ENCODE results near the gene MTMR3. TPM values are rescaled to one million over a fixed set of nuclear protein-coding genes. Genes with fewer than 3 reads are reported as not detected.

The MTMR3 gene
- total and polyA plus RNA-seq, 2 of the 8 experiments (the other 6 are each of a cell fraction or from before 2014, with no cell fraction given) = 16.9 to 18.5 TPM

GRCh38 chr22:29877620-29878019, 5.4 kb upstream of the MTMR3 start:
- Histone ChIP-seq H3K4me1 (replicated peaks in 1 of 4; ENCODE audit: control insufficient read depth in 3 of 4, insufficient read depth in 4 of 4, low read length in 3 of 4) (no peaks in the 10 kb centered on the region), H3K27ac (ENCODE audit: low read depth, low read length) (no peak overlapping the region), H4K5ac (ENCODE audit: insufficient read length, low read depth, low read length) (no peak overlapping the region), H3K14ac (ENCODE audit: insufficient read length) (no peak overlapping the region), H2BK20ac (ENCODE audit: low read length) (no peak overlapping the region), H2BK15ac (ENCODE audit: low read length) (no peak overlapping the region), H2BK12ac (ENCODE audit: low read depth, low read length) (no peak overlapping the region), H3K4me2 (ENCODE audit: insufficient read depth in 1 of 2, low read depth in 2 of 2, low read length in 2 of 2) (no peak overlapping the region), H3K79me1 (ENCODE audit: low read depth, low read length) (no peaks in the 10 kb centered on the region), H3K27me3 (replicated peaks in 1 of 4; ENCODE audit: control insufficient read depth in 3 of 4, extremely low read depth in 1 of 4, insufficient read depth in 3 of 4, low read length in 3 of 4) (no peaks in the 10 kb centered on the region), H3K4ac (replicated peaks; ENCODE audit: insufficient read length, low read depth, low read length) (no peak overlapping the region), H3K9me3 (ENCODE audit: insufficient read depth in 2 of 2, low read depth in 1 of 2, low read length in 1 of 2) (no peaks in the 10 kb centered on the region), H2BK120ac (replicated peaks; ENCODE audit: low read depth, low read length) (no peak overlapping the region), H3K79me2 (ENCODE audit: control insufficient read depth in 1 of 2, insufficient read depth in 2 of 2, low read length in 2 of 2) (no peaks in the 10 kb centered on the region), H3K18ac (ENCODE audit: extremely low read depth, low read length) (no peak overlapping the region), H3K9ac (replicated peaks in 1 of 4; ENCODE audit: extremely low read depth in 1 of 4, low read depth in 3 of 4, low read length in 3 of 4) (no peak overlapping the region), H3K23me2 (ENCODE audit: low read depth, low read length) (no peaks in the 10 kb centered on the region), H3K56ac (replicated peaks; ENCODE audit: insufficient read length, low read depth, low read length) (no peak overlapping the region), H4K91ac (replicated peaks; ENCODE audit: insufficient read length, low read length) (no peak overlapping the region), H3K36me3 (ENCODE audit: control insufficient read depth in 2 of 4, insufficient read depth in 4 of 4, low read length in 3 of 4) (no peaks in the 10 kb centered on the region), H2AK5ac (ENCODE audit: low read depth, low read length) (no peak overlapping the region), H2AFZ (ENCODE audit: low read length) (no peak overlapping the region), H3K4me3 (ENCODE audit: extremely low read depth in 1 of 4, insufficient read depth in 2 of 4, low read depth in 3 of 4, low read length in 4 of 4) (no peak overlapping the region), H4K20me1 (replicated peaks in 1 of 2; ENCODE audit: control insufficient read depth in 1 of 2, insufficient read depth in 2 of 2, low read length in 2 of 2) (no peaks in the 10 kb centered on the region), H3K23ac (ENCODE audit: insufficient read length) (no peak overlapping the region), H2BK5ac (ENCODE audit: low read depth, low read length) (no peak overlapping the region), H4K8ac (ENCODE audit: extremely low read depth, insufficient read depth, low read length) (no peak overlapping the region)
- ChIA-PET CTCF (ENCODE audit: partially characterized antibody) (interaction anchor here (0.6 kb wide), 1 partner anchor 11 kb away, joined by 3 read pairs; no protein-coding TSS in a partner anchor), POLR2A (ENCODE audit: partially characterized antibody) (interaction anchor here (0.5 kb wide), 1 partner anchor 59 kb away, joined by 3 read pairs; no protein-coding TSS in a partner anchor)
- 82% methylated on average over 2 of the region's 2 CpGs; no CpG with 5 or more reads in 1 of the 2 experiments for WGBS, 2 experiments (ENCODE audit: extremely low coverage in 1 of 2, insufficient coverage in 1 of 2, insufficient read length in 1 of 2, insufficient replicate concordance in 2 of 2, low coverage in 1 of 2, low lambda C conversion rate in 2 of 2, missing lambda C conversion rate in 1 of 2)
- DNase-seq (ENCODE audit: low read depth in 1 of 2, low spot score in 2 of 2) (peak in 1 of 2 experiments; percentile 26), FAIRE-seq (no peak)
- TF ChIP-seq CEBPB (IDR thresholded peaks at IDR 0.05; ENCODE audit: low read depth, low read length) (no peak), KDM4A (IDR thresholded peaks at IDR 0.05; ENCODE audit: low read depth, low read length, severe bottlenecking) (no peak), CTCF (IDR thresholded peaks at IDR 0.05; ENCODE audit: control extremely low read depth in 1 of 3, insufficient read depth in 1 of 3, low read depth in 1 of 3, low read length in 3 of 3) (no peak), SIN3A (conservative IDR thresholded peaks at IDR 0.05 in 1 of 2, IDR thresholded peaks at IDR 0.05 in 1 of 2; ENCODE audit: low read depth in 1 of 2, low read length in 2 of 2) (no peak), EP300 (IDR thresholded peaks at IDR 0.05; ENCODE audit: borderline replicate concordance in 1 of 2, low read depth in 2 of 2, low read length in 2 of 2) (no peak), TAF7 (optimal IDR thresholded peaks at IDR 0.05; ENCODE audit: borderline replicate concordance, low read depth, low read length) (no peak), MAFK (IDR thresholded peaks at IDR 0.05; ENCODE audit: low read depth, low read length) (no peak), SUZ12 (IDR thresholded peaks at IDR 0.05; ENCODE audit: low read length) (no peak), SRF (IDR thresholded peaks at IDR 0.05; ENCODE audit: low read depth, low read length) (no peak), CBX8 (IDR thresholded peaks at IDR 0.05; ENCODE audit: borderline replicate concordance, low read depth, low read length) (no peak), SAP30 (IDR thresholded peaks at IDR 0.05; ENCODE audit: insufficient read depth, insufficient replicate concordance, low read length) (no peak)
